Effector CD4-positive, alpha-beta T cell (primary cell): ENCODE data around the gene IP6K3.

ENCODE experiments used
- DNase-seq: peaks from one replicate; pipeline ENCODE4 v3.0.0-alpha.2; 2020

Gene IP6K3

GRCh38 chr6:33686981-33687975 lies 59.4 kb downstream of the IP6K3 start:
- DNase-seq, result no peak

GRCh38 chr6:33686225-33686924 lies 60.3 kb downstream of the IP6K3 start:
- no peak for DNase-seq

- DNase-seq, result no peak
These were observed 61.1 kb downstream of the IP6K3 start for GRCh38 chr6:33685411-33686224.

- no peak for DNase-seq
These were observed 61.7 kb downstream of the IP6K3 start for GRCh38 chr6:33684983-33685382.

- DNase-seq, result no peak
These were observed 62.2 kb downstream of the IP6K3 start for GRCh38 chr6:33684428-33684896.

GRCh38 chr6:33683576-33684427 lies 62.9 kb downstream of the IP6K3 start:
- DNase-seq, result no peak

- no peak for DNase-seq
These were observed 63.6 kb downstream of the IP6K3 start for GRCh38 chr6:33683051-33683571.

GRCh38 chr6:33682341-33682740 lies 64.4 kb downstream of the IP6K3 start:
- no peak for DNase-seq

GRCh38 chr6:33679761-33680160 lies 66.9 kb downstream of the IP6K3 start:
- no peak for DNase-seq

- no peak for DNase-seq
These were observed 67.7 kb downstream of the IP6K3 start for GRCh38 chr6:33678932-33679490.

GRCh38 chr6:33678233-33678931 lies 68.3 kb downstream of the IP6K3 start:
- DNase-seq, result no peak

- no peak for DNase-seq
These were observed 69.0 kb downstream of the IP6K3 start for GRCh38 chr6:33677689-33678088.

- DNase-seq, result no peak
These were observed 69.5 kb downstream of the IP6K3 start for GRCh38 chr6:33677143-33677660.

- DNase-seq, result no peak
These were observed 70.1 kb downstream of the IP6K3 start for GRCh38 chr6:33676416-33677142.

- no peak for DNase-seq
These were observed 70.7 kb downstream of the IP6K3 start for GRCh38 chr6:33675968-33676367.

- no peak for DNase-seq
These were observed 72.9 kb downstream of the IP6K3 start for GRCh38 chr6:33673851-33674250.

GRCh38 chr6:33672808-33673207 lies 73.9 kb downstream of the IP6K3 start:
- DNase-seq, result no peak

GRCh38 chr6:33671744-33672072 lies 75.0 kb downstream of the IP6K3 start:
- DNase-seq, result no peak
